HG03280 (cell line): ENCODE measurements around the gene ACIN1.

Experiments used
- ATAC-seq: cut with Tn5 transposase; IDR thresholded peaks from one replicate; pipeline ENCODE4 v1.9.1; 2021; ENCODE audit warnings: mild to moderate bottlenecking, moderate library complexity; ENCODE audit not compliant: unreplicated experiment

ACIN1 gene

GRCh38 chr14:23062002-23062401 is 32.9 kb downstream of the ACIN1 start:
- no peak for ATAC-seq

- ATAC-seq: no peak
Measured at GRCh38 chr14:23060536-23061260, 34.2 kb downstream of the ACIN1 start.

- ATAC-seq: no peak
Measured at GRCh38 chr14:23058654-23059504, 36.1 kb downstream of the ACIN1 start.

GRCh38 chr14:23057757-23058653 is 36.9 kb downstream of the ACIN1 start:
- peak; percentile 59 for ATAC-seq

GRCh38 chr14:23056956-23057756 is 37.8 kb downstream of the ACIN1 start, which contains the start of gene CDH24:
TSS of gene CDH24 (minus strand) at chr14:23057520. CDS start at chr14:23055733, 1,787 bp downstream.
- ATAC-seq: peak; percentile 55

GRCh38 chr14:23056145-23056955 is 38.6 kb downstream of the ACIN1 start:
- ATAC-seq: peak; percentile 47

GRCh38 chr14:23055621-23056144 is 39.3 kb downstream of the ACIN1 start:
- ATAC-seq: no peak

- no peak for ATAC-seq
Measured at GRCh38 chr14:23055147-23055550, 39.8 kb downstream of the ACIN1 start.

GRCh38 chr14:23054000-23054811 is 40.7 kb downstream of the ACIN1 start:
- no peak for ATAC-seq

GRCh38 chr14:23053426-23053825 is 41.5 kb downstream of the ACIN1 start:
- no peak for ATAC-seq

GRCh38 chr14:23052671-23053070 is 42.3 kb downstream of the ACIN1 start:
- ATAC-seq: no peak

GRCh38 chr14:23052182-23052623 is 42.7 kb downstream of the ACIN1 start:
- no peak for ATAC-seq

GRCh38 chr14:23051141-23052057 is 43.5 kb downstream of the ACIN1 start:
- ATAC-seq: no peak

GRCh38 chr14:23049011-23049410 is 45.9 kb downstream of the ACIN1 start:
- no peak for ATAC-seq

GRCh38 chr14:23047751-23048693 is 46.9 kb downstream of the ACIN1 start:
- ATAC-seq: no peak

- no peak for ATAC-seq
Measured at GRCh38 chr14:23047034-23047634, 47.8 kb downstream of the ACIN1 start.
